Adrenal gland (tissue), 19 donors: Measurements from ENCODE around the gene MED20. TPM values are rescaled to one million over a fixed set of nuclear protein-coding genes. Genes with fewer than 3 reads are reported as not detected.

Source experiments
- DNase-seq, 7 donors: peaks; one replicate each; pipeline ENCODE4 v3.0.0-alpha.2; 2019 to 2020
- H3K27ac ChIP-seq, 5 donors: fragments of 200-600 bp; sonication (generic) in 4 of 5; 1 replicate in 3 of 5; 2 replicates in 2 of 5; pipeline versions ENCODE4 v1.5.1 to v1.8.0; 2016 to 2020; ENCODE audit warnings: mild to moderate bottlenecking in 1 of 5
- H3K27me3 ChIP-seq: fragments of 200-600 bp; 2 replicates; pipeline ENCODE4 v1.8.0; 2021
- H3K36me3 ChIP-seq, 2 donors: fragments of 200-600 bp; replicated peaks in 1 of 2; 1 replicate in 1 of 2; 2 replicates in 1 of 2; pipeline versions ENCODE4 v1.5.1 to v1.8.0; 2018 to 2022
- H3K4me1 ChIP-seq, 2 donors: fragments of 200-600 bp; replicated peaks in 1 of 2; 1 replicate in 1 of 2; 2 replicates in 1 of 2; pipeline versions ENCODE4 v1.5.1 to v1.8.0; 2018 to 2021
- H3K4me3 ChIP-seq, 4 donors: fragments of 200-600 bp; sonication (generic) in 3 of 4; one replicate each; pipeline ENCODE4 v1.5.1; 2016 to 2018
- H3K9me3 ChIP-seq, 3 donors: fragments of 200-600 bp; sonication (generic) in 1 of 3; replicated peaks in 1 of 3; 1 replicate in 2 of 3; 2 replicates in 1 of 3; pipeline versions ENCODE4 v1.5.1 to v1.8.0; 2016 to 2021
- POLR2A ChIP-seq, 2 donors: fragments of 450-650 bp; IDR thresholded peaks; one replicate each; pipeline ENCODE4 v1.6.1; 2017; ENCODE audit warnings: antibody characterized with exemption in 2 of 2, mild to moderate bottlenecking in 2 of 2, moderate library complexity in 1 of 2
- WGBS, 4 donors: extraction: QIAGEN DNeasy Blood & Tissue Kit in 2 of 4; methylation state at CpG; one replicate each; pipeline versions ENCODE4 v1.1.5 to v1.1.7; 2013 to 2017; 5-methylcytosine and 5-hydroxymethylcytosine counted together
- intact Hi-C, 2 donors: fragments of 100-400 bp; cut with DNase I; formaldehyde crosslinking; loops; one replicate each; pipeline versions ENCODE4 v1.14.1 to v1.15.0; 2022 to 2023
- long read RNA-seq, 10 donors: library from polyadenylated mRNA in 3 of 10; unstranded in 2 of 10; stranded (forward) in 1 of 10; transcript quantifications; one replicate each; pipeline ENCODE4 v2.0.0 and lab custom pipeline, GENCODE V29; 2021 to 2026
- polyA plus RNA-seq, 3 donors: library from polyadenylated mRNA; stranded (reverse); fragments of 200-250 nt in 2 of 3; fragments of 350-450 nt in 1 of 3; fragmentation: Illumina TruSeq in 1 of 3; extraction: RNeasy Lipid Tissue Mini Kit (QIAGEN cat#74804) in 1 of 3; gene quantifications; one replicate each; pipeline ENCODE4 v1.2.3, GENCODE V29; 2013 to 2014
- total RNA-seq, 9 donors: library from RNA; depleted of rRNA in 4 of 9; stranded (reverse); fragments of >200 nt in 4 of 9; fragments of 120-200 nt in 1 of 9; fragmentation: NEBNext Ultra II Directional in 1 of 9; extraction: Animal tissue kit (Norgen Biotek cat#: 25700) in 1 of 9; gene quantifications; one replicate each; pipeline versions ENCODE4 v1.1.0 to v1.2.4, GENCODE V29; 2013 to 2023
- TF ChIP-seq, protein P1 (sequence below), 6 experiments: fragments of 450-650 bp in 4 of 6; fragments of 200-600 bp in 2 of 6; sonication (generic) in 1 of 6; IDR thresholded peaks; 1 replicate in 5 of 6; 2 replicates in 1 of 6; pipeline versions ENCODE4 v1.5.1 to v1.8.0; 2016 to 2021; ENCODE audit warnings: antibody characterized with exemption in 6 of 6, mild to moderate bottlenecking in 2 of 6, moderate library complexity in 1 of 6
- donor health status: healthy with polysubstance abuse.
- donor health status: Bipolar disorder and iron deficiency.
- donor health status: DM: yes; HTN: yes; CAD: no.
- donor health status: DM: no; HTN: no; CAD: no.
- donor health status: DM: no; HTN: no; CAD: no.
- donor health status: DM: yes; HTN: yes; CAD: no.

Gene MED20, protein sequence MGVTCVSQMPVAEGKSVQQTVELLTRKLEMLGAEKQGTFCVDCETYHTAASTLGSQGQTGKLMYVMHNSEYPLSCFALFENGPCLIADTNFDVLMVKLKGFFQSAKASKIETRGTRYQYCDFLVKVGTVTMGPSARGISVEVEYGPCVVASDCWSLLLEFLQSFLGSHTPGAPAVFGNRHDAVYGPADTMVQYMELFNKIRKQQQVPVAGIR
- total RNA-seq: 10 to 100 TPM in 8 of 9 donors, 1 to 10 TPM in 1; 8.2 to 36.5 (median 23.7) TPM
- 10 to 100 TPM in 2 of 3 donors, 1 to 10 TPM in 1; 9.6 to 22.9 (median 12.5) TPM for polyA plus RNA-seq
- long read RNA-seq, donor 1, partial matches to known transcripts: 0 of 4 reads
- long read RNA-seq, donor 1, other reads (novel, unspliced or antisense): 0 of 4 reads
- long read RNA-seq, donor 2, transcript MED20-201 (4 exons, 2,438 nt): major isoform, 7 of 7 reads
- long read RNA-seq, donor 2, partial matches to known transcripts: 0 of 7 reads
- long read RNA-seq, donor 2, other reads (novel, unspliced or antisense): 0 of 7 reads
- long read RNA-seq, donor 3, transcript MED20-201 (4 exons, 2,438 nt): major isoform, 7 of 7 reads
- long read RNA-seq, donor 3, partial matches to known transcripts: 0 of 7 reads
- long read RNA-seq, donor 3, other reads (novel, unspliced or antisense): 0 of 7 reads
- long read RNA-seq, donor 4, partial matches to known transcripts: 0 of 6 reads
- long read RNA-seq, donor 4, other reads (novel, unspliced or antisense): 1 of 6 reads
- long read RNA-seq, donor 5, transcript MED20-201 (4 exons, 2,438 nt): major isoform, 21 of 23 reads
- long read RNA-seq, donor 5, partial matches to known transcripts: 0 of 23 reads
- long read RNA-seq, donor 5, other reads (novel, unspliced or antisense): 1 of 23 reads
- long read RNA-seq, donor 6, partial matches to known transcripts: 0 of 4 reads
- long read RNA-seq, donor 6, other reads (novel, unspliced or antisense): 0 of 4 reads
- long read RNA-seq, donor 7, transcript MED20-201 (4 exons, 2,438 nt): major isoform, 5 of 6 reads
- long read RNA-seq, donor 7, partial matches to known transcripts: 0 of 6 reads
- long read RNA-seq, donor 7, other reads (novel, unspliced or antisense): 0 of 6 reads
- long read RNA-seq, donor 8, transcript MED20-201 (4 exons, 2,438 nt): major isoform, 11 of 11 reads
- long read RNA-seq, donor 8, partial matches to known transcripts: 0 of 11 reads
- long read RNA-seq, donor 8, other reads (novel, unspliced or antisense): 0 of 11 reads
- long read RNA-seq, donor 9, transcript MED20-201 (4 exons, 2,438 nt): major isoform, 10 of 10 reads
- long read RNA-seq, donor 9, partial matches to known transcripts: 0 of 10 reads
- long read RNA-seq, donor 9, other reads (novel, unspliced or antisense): 0 of 10 reads
- long read RNA-seq, donor 10, transcript MED20-201 (4 exons, 2,438 nt): major isoform, 8 of 8 reads
- long read RNA-seq, donor 10, partial matches to known transcripts: 0 of 8 reads
- long read RNA-seq, donor 10, other reads (novel, unspliced or antisense): 0 of 8 reads

DNA sequence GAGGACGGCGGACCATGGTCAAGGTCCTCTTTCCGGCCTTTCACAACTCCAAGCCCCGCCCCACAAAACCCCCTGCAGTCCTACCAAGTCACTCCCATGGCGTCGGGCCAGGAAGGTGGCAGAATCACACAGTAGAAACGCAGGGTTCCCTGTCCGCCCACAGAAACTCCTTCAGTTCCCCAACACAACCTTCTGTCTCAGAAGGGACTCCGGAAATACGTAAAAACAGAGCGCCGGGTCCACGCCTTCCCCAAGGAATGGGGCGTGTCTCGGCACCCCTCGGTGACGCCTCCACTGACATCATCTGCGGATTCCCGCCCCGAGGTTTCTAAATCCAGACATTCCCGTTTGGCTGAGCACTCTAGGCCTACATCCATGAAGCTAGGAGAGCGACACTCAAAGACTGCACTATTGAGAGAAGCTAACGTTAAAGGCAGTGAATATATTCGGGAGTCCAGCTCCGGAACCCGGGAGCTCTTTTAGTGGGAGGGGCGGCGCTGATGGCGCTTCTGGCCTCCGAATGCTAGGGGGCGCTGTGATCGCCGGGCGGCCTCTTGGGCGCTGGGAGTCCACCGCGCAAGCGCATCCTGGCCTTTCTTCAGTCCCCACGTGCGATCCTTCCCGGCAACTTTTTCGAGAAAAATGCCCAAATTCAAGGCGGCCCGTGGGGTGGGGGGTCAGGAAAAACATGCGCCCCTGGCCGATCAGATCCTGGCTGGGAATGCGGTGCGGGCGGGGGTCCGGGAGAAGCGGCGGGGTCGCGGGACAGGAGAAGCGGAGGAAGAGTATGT, at the start of gene MED20, which contains the start of gene BYSL:
TSS of gene MED20 (minus strand) at position 219 of the 791 bp plus-strand sequence. CDS start at position 98, 121 bp downstream.
TSS of gene BYSL (plus strand) at position 579 of the 791 bp plus-strand sequence. CDS start at position 643, 64 bp downstream.
- peak; percentile 56 to 93 for TF ChIP-seq POLR2A (IDR thresholded peaks at IDR 0.05)
- TF ChIP-seq, protein P1, sequence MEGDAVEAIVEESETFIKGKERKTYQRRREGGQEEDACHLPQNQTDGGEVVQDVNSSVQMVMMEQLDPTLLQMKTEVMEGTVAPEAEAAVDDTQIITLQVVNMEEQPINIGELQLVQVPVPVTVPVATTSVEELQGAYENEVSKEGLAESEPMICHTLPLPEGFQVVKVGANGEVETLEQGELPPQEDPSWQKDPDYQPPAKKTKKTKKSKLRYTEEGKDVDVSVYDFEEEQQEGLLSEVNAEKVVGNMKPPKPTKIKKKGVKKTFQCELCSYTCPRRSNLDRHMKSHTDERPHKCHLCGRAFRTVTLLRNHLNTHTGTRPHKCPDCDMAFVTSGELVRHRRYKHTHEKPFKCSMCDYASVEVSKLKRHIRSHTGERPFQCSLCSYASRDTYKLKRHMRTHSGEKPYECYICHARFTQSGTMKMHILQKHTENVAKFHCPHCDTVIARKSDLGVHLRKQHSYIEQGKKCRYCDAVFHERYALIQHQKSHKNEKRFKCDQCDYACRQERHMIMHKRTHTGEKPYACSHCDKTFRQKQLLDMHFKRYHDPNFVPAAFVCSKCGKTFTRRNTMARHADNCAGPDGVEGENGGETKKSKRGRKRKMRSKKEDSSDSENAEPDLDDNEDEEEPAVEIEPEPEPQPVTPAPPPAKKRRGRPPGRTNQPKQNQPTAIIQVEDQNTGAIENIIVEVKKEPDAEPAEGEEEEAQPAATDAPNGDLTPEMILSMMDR (IDR thresholded peaks at IDR 0.05): peak; percentile 93 to 99 (median 96)
- intact Hi-C loops: no loop called here
- 0 to 1% (median 0%) methylated on average over 19 to 55 of the region's 55 CpGs for WGBS, 4 donors

DNA sequence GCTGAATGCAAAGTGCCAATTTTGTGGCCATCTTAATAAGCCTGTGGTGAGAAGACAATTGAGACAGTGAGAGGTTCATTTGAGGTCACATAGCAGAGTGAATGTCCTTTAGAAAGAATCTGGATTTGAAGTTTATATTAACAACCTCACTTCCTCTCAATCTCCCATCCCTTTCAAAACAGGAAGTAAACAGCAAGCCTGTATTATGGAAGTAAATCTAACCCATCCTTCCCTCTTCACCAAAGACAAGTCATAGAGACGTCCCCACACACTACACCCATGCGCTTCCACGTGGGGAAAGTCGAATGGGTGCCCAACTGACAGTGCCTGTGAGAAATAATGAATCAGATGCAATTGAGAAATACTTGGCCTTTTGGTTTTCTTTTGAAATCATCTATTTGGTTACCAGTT, 49.5 kb upstream of the MED20 start:
- Histone ChIP-seq H3K27ac (peak overlapping the region in 2 of 5 donors; percentile 15 to 46), H3K27me3 (no peaks in the 10 kb centered on the region), H3K36me3 (no peaks in the 10 kb centered on the region), H3K4me3 (no peak overlapping the region), H3K9me3 (no peaks in the 10 kb centered on the region), H3K4me1 (peaks cover 0 to 29% of the 10 kb centered on the region in 2 donors)
- 19 to 27% (median 24%) methylated on average over 4 of the region's 4 CpGs for WGBS, 4 donors
- DNase-seq: peak in 6 of 7 donors; percentile 60 to 77 (median 74)
- intact Hi-C loops: no loop called here
- no peak for TF ChIP-seq POLR2A (IDR thresholded peaks at IDR 0.05)
- TF ChIP-seq, protein P1 (IDR thresholded peaks at IDR 0.05): no peak

More for the DNA sequence above, at the start of gene MED20, which contains the start of gene BYSL:
- Histone ChIP-seq H3K4me1 (peaks cover 32 to 51% of the 10 kb centered on the region in 2 donors), H3K27ac (peak within 1 kb of the TSS; percentile 99 to 100 (median 99)), H3K9me3 (no peaks in the 10 kb centered on the region), H3K4me3 (peak within 1 kb of the TSS; percentile 74 to 99 (median 90)), H3K36me3 (peaks cover 0 to 10% of the 10 kb centered on the region in 2 donors), H3K27me3 (no peaks in the 10 kb centered on the region)
- peak; percentile 94 to 96 (median 95) for DNase-seq
